GM12874 (cell line): Measurements from ENCODE around the gene YOD1.

Experiments
- TF ChIP-seq, protein P1 (sequence below): IDR thresholded peaks from 2 replicates; pipeline ENCODE4 v1.5.1; 2011; ENCODE audit warnings: low read depth, mild to moderate bottlenecking, control low read depth, low read length, moderate library complexity; ENCODE audit not compliant: insufficient read depth

YOD1 gene

DNA sequence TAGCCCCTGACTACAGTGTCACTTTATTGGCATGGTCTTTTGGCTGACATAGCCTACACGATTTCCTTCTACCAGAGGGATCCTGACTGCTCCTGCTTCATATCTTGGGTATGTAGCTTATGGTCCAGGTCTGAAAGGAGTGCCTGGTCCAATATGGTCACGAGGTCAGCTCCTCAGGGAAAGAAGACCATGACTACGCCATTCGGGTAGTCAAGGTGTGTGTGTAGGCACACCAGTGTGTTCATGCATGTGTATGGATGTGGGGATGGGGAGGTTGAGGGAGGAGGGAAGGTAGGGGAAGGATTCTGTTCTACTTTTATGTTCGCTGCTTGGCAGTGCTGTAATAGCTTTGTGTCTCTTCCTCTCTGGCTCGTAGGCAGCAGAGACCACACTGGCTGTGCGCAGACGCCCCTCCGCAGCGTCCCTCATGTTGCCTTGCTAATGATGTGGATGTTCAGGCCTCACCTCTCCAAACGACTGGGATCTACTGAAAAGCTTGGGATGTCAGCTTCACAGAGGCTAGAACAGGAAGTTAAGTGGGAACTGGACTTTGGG, 27.6 kb upstream of the YOD1 start:
- TF ChIP-seq, protein P1, sequence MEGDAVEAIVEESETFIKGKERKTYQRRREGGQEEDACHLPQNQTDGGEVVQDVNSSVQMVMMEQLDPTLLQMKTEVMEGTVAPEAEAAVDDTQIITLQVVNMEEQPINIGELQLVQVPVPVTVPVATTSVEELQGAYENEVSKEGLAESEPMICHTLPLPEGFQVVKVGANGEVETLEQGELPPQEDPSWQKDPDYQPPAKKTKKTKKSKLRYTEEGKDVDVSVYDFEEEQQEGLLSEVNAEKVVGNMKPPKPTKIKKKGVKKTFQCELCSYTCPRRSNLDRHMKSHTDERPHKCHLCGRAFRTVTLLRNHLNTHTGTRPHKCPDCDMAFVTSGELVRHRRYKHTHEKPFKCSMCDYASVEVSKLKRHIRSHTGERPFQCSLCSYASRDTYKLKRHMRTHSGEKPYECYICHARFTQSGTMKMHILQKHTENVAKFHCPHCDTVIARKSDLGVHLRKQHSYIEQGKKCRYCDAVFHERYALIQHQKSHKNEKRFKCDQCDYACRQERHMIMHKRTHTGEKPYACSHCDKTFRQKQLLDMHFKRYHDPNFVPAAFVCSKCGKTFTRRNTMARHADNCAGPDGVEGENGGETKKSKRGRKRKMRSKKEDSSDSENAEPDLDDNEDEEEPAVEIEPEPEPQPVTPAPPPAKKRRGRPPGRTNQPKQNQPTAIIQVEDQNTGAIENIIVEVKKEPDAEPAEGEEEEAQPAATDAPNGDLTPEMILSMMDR = no peak

GRCh38 chr1:207077470-207078377, 26.7 kb upstream of the YOD1 start:
- TF ChIP-seq, protein P1 = peak; percentile 77

DNA sequence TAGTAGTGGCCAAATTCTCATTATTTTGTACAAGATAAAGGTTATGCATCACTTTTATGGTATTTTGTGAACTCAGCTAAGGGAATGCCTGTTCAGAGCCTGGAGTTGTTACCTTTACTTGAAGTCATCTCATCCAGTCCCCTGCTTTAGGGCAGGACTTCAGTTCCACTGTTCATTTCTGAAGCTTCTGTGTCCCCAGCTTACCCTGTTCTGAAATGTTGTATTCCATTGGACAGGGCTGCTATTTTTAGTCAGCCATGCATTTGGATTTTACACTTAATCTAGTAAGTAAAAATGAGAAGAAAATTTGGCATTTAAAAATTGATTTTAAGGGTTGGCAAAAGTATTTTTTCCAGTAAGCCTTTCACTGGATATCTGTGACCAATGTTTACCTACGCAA, 26.0 kb upstream of the YOD1 start:
- TF ChIP-seq, protein P1 = no peak

GRCh38 chr1:207076181-207076955, 25.4 kb upstream of the YOD1 start:
- TF ChIP-seq, protein P1 = no peak

- TF ChIP-seq, protein P1 = no peak
Measured at GRCh38 chr1:207073906-207074820, 23.2 kb upstream of the YOD1 start.

DNA sequence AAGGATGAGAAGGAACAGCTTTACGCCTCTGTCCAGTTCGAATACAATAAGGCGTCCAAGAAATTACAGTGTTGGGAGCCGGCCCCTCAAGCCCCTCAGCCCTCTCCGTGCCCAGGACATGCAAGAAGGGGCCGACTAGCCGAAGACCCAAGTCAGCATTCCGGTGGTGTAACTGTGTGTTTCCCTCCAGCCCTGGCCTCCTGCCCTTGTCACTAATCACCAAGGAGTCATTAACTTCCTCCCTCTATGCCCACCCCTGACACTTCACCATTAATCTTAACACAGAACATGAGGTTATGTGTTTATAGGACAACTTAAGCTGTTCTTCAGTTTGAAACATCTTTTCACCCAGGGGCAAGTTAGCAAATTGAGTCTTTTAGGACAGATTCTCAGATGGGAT, 21.2 kb upstream of the YOD1 start:
- TF ChIP-seq, protein P1 = no peak
